Measurements from ENCODE around the gene FOXN1.
"Not testable (repeated sequence)": the region's sequence is repeated elsewhere in the genome, so short reads cannot be mapped to it uniquely, and the experiment has no call there.

Gene FOXN1

DNA sequence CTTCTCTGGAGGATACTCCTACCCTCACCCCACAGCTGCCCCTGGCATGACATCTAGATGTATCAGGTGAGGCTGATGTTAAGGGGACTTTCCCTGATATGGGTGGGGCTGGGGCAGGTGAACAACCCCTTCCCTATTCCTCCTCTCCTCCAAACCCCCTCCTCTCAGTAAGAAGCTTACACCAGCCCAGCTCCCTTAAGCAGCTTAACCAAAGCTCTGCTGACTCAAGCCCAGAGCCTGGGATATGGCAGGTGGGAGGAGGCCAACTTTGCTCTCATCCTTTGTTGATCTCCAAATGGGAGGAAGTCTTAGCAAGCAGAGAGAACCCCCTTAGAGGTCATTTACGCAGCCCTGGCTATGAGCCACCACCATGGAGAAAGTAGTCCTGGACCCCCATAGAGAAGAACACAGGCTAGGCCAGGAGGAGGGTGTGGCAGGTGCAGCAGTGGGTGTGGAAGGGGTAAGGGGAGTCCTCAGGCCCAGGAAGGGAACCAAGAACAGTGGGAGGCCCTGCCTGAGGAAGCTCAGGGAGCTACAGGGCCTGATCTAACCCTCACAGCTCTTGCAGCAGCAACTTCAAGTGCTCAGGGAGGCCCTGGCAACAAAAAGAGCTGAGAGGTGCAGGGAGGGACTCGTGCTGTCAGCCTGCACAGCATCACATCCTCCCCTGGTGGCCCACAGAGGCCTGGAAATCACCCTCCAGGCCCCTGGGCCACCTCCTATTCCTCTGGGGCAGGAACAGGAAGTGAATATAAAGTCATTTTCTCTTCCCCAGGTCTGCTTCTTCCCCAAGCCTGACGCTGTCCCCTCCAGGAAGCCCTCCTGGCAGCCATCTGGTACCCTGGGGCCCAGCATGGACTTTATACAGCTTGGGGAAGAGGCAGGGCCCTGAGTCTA is 43.3 kb downstream of the FOXN1 start:
- peak; percentile 65 for DNase-seq

DNA sequence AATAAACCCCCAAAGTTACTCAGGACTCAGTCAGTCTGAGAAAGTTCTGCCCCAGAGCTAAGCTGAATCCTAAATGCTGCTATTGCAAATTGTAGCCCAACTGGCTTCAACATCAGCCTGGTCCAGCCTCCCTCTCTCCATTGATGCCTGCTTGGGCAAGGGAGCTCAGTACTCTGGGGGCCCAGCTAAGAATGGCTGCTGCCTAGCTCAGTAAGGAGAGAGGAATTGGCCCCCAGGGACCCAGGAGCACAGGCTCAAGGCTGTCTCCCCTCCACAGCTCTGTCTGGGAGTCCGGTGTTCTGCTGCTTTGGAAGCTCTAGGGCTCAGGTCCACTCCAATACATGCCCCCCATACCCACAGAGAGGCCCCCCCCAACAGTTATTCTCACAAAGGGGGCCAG is 44.7 kb downstream of the FOXN1 start:
- no peak for DNase-seq

DNA sequence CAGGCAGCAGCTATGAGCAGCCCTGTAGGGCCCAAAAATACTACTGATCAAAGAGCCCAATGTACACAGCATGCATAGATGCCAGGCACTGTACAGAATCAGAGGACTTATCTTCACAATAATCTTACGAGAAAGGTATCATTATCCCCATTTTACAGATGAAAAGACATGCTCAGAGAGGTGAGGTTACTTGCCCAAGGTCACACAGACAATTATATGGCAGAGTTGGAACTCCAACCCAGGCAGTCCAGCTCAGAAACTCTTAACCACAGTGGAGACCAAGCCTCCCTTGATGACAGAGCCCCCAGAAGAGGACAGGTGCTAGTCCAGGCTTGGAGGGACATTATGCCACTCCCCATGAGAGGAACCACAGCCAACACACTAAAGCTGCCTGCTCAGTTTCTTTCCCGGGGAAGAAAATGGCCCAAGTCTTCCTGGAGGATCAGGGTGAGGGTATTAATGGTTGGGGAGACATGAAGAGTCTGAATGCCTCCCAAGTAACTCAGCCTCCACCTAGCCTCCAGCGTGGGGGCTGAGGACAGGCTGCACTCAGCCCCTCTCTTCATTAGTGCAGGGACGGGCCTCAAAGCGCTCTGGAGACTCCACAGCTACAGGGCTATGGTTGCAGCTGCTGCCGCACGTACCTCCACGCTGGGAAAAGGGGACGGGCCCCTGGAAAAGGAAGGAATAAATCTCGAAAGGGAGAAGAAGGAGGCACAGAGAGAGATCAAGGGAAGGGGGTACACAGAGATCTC is 45.5 kb downstream of the FOXN1 start:
- no peak for DNase-seq

DNA sequence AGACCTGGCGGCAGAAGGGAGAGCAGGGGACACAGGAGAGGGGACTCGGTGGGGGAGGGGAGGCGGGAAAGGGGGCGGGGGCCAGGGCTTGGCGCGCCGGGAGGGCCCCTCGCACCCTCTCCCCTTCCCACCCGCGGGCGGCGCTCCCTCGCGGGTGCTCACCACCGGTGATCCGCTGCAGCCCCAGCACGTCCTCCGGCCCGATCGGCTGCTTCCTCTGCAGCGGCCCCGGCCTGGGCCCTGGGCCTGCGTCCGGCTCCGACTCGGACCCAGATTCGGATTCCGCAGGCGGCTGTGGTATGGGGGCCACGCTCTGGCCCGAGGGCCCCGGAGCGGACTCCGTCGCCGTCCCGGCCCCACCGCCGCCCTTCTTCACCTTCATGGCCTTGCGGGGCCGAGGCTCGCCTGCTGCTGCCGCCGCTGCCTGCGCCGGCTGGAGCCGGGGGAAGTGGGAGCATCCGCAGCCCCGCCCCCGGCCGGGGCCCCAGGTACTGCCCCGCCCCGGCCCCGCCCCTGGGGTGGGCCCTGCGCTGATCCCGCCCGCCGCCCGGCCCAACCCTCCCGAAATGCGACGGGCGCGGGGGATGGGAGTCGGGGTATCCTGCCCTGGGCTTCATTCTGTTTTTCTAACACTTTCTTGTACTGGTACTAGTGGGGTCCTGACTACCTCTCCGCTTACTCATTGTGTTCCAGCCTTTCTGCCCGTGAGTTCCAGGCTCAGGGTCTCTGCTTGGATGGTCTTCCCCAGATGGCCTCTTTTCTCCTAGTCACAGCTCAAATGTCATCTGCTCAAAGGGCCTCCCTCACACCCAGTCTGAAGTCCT is 46.2 kb downstream of the FOXN1 start, which contains the start of gene UNC119:
Gene UNC119, minus strand, starts transcription at position 449 of the 824 bp plus-strand sequence. Its CDS starts 67 bp downstream, at position 382.
- DNase-seq: peak; percentile 86

DNA sequence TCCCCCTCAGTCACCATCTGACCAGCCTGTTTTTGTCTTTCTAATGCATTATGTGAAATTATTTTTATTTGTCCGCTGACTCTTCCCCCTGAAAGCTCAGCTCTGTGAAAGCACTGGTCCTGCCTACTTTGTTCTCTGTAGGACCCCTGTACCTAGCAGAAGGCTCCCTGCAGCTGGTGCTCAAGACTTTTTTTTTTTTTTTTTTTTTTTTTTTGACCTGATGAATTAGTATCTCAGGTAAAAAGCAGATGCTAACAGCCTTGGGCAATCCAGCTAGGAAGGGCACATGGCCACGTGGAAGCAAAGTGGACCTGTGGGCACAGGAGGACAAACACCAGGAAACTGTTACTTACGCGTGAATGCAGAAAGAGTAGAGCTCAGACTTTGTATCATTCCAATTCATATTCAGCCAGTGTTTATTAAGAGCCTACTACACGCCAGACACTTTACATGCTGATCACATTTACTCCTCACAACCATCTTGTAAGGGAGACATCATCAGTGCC is 46.9 kb downstream of the FOXN1 start:
- DNase-seq: no peak

DNA sequence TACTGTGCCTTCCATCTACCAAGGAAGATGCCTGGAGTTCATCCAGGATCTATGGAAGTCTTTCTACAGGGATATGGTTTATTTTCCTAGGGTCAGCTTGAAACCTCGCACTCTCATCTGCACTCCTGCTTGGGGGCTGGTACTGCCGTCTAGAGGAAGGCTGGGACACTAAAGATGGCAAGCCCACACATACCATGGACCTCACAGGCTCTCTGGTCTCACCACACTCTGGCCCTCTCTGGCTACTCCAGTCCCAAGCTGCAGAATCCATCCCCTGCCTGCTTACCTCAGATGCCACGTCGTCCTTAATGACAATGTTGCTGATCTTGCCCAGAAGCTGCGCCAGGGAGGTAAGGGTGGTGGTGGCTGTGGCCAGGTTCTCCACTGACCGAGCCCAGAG is 48.4 kb downstream of the FOXN1 start:
- DNase-seq: no peak

DNA sequence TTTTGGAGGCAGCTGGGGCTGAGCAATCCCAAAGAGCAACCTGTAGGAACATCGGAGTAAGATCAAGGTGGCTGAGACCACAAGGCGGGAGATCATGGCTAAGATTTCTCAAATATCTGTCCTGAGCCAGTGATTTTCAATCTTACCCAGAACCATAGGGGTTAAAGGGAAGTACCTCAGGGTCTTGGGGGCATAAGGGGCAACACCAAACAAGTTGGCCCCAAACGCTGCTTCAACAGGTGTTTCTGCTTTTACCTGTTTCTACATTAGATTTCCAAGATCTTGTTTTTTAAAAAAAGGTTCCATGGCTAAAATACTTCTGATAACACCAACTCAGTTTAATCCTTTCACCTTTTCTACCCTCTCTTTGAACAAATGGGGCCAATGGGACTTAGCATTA is 48.9 kb downstream of the FOXN1 start:
- DNase-seq: no peak

DNA sequence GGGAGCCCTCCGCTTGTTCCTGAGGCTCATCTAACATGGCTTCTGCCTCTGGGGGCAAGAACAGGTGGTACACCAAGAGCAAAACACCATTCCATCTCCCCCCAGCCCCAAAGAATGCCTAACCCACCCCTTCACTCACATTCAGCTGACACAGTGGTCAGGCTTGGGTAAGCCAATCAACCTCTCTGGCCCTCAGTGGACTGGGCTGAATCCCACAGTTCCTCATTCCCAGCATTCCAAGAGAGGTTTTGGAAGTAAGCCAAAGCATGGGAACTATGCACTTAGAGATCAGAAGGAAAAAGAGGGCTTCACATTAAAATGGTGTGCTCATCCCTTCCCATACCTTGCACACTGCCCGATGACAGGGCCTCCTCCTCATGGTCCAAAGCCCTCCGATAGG is 57.3 kb downstream of the FOXN1 start:
- DNase-seq: no peak

DNA sequence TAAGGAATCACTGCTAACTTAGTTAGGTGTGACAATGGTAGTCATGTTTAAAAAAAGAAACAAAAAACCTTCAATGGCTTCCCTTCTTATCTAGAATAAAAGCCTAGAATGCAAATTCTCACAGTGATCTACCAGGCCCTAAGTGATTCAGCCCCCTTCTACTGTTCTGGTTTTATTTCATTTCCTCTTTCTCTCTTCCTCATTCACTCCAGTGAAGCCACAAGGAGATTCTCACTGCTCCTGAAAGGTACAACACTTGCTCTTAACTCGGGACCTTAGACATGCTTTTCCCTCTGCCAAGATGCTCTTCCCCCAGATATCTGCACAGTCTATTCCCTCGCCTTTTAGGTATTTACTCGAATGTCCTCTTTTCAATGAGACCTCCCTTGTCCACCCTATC is 61.5 kb downstream of the FOXN1 start:
- no peak for DNase-seq

DNA sequence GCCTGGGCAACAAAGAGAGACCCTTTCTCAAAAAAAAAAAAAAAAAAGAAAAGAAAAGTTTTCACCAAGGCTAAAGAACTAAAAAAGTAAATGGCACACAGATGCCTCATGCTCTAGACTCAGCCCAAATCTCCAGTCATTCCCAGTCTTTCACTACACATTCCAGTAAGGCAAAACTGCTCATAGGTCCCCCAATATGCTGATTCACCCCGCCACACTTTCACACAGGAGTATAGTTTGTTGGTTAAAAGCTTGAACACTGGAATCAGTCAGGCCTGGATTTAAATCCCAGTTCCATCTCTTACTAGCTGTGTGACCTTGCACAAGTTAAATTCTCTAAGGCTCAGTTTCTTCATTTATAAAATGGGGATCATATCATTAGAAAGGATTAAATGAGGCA is 63.3 kb downstream of the FOXN1 start:
- no peak for DNase-seq

DNA sequence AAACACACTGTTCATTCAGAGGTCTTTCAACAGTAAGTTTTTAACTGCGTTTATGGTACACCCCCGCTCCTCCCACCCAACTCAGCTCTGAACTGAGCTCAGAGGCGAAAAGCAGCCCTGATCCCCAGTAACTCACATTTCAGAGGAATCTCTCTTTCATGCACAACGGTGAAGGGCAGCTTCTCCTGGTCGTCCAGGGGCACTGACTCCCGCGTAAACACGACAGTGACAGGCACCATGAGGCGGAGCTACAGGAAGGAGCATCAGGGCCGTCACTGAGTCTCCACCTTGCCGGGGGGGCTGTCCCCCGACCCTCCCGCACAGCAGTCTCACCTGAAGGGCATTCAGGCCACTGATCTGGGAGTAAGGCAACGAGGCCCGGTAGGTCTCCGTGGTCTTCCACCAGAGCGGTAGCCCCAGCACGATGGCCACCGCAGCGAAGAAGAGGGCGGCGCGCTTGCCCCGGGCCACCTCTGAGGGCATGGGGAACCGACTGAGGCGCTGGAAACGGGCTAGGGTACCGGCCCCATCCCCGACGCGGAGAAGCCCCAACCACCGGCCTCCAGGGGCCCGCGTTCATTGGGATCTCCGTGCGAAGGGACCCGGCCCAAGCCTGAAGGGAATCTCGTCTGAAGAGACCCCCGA is 64.7 kb downstream of the FOXN1 start:
- DNase-seq: peak; percentile 69

DNA sequence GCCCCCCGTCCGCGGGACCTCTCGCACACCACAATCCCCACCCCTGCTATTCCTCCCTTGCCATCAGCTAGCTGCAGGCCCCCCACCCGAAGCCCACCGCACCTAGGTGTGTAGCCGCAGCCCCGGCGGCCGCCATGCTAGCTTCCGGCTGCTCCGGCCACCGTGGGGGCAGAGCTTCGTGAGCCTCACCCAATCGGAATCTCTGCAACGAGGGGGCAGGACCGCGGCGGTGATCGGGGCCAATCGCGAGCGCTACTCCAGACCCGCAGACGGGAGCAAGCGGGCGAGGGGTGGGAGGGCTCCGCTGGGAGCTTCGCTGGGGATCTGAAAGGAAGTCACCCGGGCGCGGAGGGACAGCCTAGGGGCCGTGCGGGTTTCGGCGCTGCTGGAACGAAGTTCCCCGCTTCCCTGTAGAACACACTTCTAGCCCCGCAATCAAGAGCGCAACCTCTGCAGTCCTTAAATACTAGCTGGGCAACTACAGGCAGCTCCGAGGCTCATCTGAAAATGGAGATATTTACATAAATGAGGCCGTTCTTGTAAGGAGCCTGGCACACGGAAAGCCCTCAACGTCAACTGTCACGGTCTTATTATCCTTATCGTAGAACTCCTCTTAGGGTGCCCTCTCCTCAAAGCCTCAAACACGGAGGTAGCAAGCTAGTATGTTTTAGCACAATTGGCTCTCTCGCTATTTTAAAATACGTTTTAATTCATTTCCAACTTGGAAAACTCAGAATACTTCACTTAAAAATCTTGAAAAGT is 65.4 kb downstream of the FOXN1 start, which contains the start of gene PIGS:
Gene PIGS, minus strand, starts transcription at position 164 of the 762 bp plus-strand sequence. Its CDS starts 28 bp downstream, at position 136.
- peak; percentile 98 for DNase-seq

DNA sequence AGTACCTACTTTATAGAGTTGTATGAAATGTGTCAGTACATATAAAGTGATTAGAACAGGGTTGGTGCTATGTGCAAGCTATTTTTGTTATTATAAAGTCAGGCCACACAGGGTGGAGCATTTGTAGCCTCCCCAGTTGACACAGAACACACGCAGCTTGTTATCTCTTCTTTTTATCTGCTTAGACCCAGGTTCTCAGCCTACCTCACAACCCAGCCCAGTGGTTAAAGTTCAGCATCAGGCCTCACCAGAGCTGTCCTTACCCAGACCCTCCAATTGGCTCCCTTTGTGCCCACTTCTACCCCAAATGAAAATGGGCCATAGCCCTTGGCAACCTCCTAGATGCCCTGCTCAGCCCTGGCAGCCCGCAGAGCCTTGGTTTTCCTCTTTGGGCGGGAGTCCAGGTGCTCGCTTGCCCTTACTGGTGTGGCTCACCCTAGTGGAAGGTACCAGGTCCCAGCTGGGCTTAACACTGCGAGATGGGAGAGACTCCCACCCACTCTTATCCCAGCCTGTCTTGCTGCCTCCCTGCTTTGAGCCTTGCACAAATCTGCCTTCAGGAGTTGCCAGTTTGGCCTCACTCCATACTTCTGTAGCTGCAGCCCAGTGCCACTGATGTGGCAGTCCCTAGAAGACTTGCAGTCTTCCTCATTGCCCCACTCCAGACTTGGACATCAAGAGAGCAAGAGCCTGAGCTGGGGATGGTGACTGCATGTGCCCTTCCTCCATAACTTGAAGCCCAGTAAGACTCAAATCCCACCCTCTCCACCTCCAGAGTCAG is 66.3 kb downstream of the FOXN1 start:
- no peak for DNase-seq

DNA sequence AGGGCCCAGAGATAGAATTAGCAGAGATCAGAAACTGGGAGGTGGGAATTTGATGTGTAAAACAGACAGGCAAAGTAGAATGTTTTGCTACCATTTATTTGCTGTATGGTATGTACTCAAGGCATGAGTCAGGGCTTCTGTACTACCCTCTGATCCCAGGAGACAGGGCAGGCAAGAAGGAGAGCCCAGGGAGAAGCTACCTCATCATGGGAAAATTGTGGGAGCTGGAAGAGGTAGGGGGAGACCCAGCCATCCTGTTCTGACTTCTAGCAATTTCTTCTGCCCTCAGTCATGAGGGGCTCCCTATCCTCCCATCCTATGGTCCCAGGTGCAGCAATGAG is 66.9 kb downstream of the FOXN1 start:
- no peak for DNase-seq

DNA sequence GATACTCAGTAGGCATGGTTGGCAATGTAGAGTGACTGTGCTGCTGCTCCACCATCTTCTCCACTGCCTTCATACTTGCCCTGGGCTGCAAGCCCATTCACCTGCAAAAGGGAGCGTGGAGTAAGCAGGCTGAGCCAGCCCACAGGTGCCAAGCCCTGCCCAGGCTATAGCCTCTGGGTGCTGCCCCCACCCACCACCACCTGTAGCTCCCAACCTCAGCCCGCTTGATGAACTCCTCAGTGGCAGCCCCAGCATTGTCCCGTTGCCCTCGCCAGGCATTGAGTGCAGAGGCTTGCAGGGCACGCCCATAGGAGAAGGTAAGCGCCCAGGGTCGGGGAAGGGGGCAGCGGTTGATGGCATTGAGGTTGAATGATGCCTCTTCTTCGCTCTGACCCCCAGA is 67.4 kb downstream of the FOXN1 start:
- no peak for DNase-seq

DNA sequence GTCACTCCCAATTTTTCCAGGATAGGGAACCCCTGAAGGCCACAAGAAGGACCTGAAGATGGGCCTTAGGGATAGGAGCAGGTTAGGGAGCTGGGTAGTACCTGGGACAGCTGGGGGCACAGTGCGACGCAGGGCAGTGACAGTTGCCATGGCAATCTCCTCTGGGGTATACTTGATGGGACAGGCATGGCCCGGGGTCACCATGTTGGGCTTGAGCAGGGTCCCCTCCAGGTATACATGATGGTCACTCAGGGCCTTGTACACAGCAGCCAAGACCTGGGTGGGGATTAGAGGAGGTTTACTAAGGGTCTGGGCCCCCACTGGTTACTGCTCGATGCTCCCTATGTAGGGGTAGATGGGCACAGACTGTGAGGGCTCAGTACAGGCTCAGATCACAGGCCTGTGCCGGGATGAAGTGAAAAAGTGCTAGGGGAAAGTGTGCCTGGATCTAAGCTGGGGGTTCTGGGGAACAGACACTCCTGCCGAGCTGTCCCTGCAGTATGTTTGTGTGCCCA is 67.9 kb downstream of the FOXN1 start:
- DNase-seq: no peak

DNA sequence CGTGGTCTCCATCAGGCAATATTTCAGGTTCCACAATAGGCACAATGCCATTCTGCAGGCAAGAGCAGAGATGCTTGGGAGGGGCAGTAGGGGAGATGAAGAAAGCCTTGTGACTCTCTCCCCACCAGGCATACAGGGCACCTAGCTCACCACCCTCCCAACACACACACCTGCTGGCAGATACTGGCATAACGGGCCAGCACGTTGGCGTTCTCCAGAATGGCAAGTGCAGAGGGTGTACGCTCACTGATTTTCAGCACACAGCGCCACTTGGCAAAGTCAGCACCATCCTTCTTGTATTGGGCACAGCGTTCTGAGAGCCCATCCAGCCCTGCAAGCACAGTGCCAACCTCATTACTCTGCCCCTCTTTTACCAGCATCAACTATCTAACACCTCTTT is 68.4 kb downstream of the FOXN1 start:
- DNase-seq: no peak

DNA sequence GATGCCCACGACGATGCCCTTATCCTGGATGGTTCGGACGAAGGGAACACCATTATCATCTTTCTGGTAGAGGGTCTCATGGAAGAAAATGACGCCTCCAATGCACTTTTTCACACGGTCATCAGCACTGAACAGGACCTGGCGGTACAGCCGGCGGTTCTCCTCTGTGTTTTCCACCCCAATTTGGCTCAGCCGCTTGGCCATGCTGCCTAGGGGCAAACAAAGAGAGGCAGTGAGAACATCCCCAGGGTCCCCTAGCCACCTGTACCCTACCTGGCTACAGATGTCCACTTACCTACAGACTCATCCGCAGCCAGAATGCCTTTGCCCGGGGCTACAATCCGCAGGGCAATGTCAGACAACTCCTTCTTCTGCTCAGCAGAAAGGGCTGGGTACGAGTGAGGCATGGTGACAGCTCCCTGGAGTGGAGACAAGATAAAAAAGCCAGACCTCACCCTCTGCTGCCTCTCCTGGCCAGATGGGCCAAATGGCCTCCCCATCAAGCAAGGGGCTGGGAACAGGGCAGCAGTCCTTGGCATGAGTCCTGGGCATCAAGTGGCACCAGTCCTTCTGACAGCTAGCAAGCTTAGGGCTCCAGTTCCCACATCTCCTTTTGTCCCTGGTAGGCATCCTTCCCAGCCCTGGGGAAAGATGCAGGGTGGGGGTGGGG is 69.1 kb downstream of the FOXN1 start:
- no peak for DNase-seq

DNA sequence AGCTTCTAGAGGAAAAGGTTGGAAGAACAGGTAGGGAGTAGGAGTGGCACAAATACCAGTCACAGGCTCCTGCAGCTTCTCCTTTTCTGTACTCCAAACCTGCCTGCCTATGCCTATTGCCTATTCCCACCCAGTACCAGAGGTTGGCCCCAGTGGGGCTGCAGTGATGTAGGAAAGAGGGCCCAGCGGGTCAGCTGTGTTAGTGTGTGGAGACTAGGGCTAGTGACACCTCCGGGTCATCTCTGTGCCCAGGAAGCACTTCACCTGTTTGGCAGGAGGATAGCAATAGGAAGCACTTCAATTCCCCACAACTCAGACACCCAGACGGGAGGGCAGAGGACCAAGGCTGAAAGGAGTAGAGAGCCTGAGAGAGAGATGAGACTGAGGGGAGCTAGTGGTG is 69.9 kb downstream of the FOXN1 start:
- DNase-seq: not testable (repeated sequence)

Measured in stimulated activated CD4-positive, alpha-beta T cell treated with anti-CD3 and anti-CD28 coated beads, Interleukin-15, amount 100 ng/mL, for 24 hours (primary cell).